ENCODE measurements around the gene ZDHHC14.
"Not testable (repeated sequence)": the region's sequence is repeated elsewhere in the genome, so short reads cannot be mapped to it uniquely, and the experiment has no call there.

Gene ZDHHC14

DNA sequence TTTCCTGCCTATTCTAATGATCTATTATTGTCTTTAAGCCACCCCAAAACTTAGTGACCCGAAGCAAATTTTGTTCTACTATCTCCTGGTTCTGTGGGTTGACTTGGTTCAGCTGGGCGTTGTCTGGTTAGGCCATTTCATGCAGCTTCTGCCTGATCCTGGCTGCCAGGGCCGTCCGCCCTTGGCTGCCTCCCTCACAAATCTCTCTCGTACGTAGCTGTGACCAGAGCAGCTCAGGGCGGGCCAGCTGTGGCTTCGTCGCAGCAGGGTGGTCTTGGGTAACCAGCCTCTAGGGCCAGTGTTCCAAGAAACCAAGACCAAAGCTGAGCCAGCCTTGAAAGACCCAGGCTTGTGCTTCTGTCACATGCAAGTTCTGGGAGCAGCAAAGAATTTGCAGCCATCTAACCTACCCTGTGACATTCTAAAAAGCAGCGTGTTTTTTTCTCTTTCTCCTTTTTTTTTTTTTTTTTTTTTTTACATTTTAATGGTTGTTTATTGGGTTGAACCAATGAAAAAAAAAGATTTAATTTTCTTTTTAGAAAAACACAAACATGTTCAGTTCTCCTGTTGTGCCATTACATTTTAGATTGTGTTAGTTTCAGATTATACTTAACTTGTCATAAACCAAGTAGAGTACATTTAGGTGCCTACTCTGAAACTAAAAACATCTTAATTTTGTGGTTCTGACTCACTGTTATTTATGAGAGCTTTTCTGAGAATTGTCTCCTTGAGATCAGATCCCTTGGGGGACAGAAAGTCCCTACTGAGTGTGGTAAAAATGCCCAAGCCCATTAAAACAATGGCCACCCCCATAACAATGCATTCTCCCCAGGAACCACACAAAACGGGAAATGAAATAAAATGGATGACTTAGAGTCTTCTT lies 83.9 kb downstream of the ZDHHC14 start:
- TF ChIP-seq MYC (IDR thresholded peaks at IDR 0.05; ENCODE audit: low read depth, low read length) (no peak), POLR2A (IDR thresholded peaks at IDR 0.05; ENCODE audit: extremely low read depth, insufficient read length) (no peak)
- TF ChIP-seq, protein P1, sequence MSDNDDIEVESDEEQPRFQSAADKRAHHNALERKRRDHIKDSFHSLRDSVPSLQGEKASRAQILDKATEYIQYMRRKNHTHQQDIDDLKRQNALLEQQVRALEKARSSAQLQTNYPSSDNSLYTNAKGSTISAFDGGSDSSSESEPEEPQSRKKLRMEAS (IDR thresholded peaks at IDR 0.05; ENCODE audit: low read depth, low read length), result peak; percentile 8; the same call in 1 of the 2 replicates
- TF ChIP-seq, protein P2, sequence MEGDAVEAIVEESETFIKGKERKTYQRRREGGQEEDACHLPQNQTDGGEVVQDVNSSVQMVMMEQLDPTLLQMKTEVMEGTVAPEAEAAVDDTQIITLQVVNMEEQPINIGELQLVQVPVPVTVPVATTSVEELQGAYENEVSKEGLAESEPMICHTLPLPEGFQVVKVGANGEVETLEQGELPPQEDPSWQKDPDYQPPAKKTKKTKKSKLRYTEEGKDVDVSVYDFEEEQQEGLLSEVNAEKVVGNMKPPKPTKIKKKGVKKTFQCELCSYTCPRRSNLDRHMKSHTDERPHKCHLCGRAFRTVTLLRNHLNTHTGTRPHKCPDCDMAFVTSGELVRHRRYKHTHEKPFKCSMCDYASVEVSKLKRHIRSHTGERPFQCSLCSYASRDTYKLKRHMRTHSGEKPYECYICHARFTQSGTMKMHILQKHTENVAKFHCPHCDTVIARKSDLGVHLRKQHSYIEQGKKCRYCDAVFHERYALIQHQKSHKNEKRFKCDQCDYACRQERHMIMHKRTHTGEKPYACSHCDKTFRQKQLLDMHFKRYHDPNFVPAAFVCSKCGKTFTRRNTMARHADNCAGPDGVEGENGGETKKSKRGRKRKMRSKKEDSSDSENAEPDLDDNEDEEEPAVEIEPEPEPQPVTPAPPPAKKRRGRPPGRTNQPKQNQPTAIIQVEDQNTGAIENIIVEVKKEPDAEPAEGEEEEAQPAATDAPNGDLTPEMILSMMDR (IDR thresholded peaks at IDR 0.05; ENCODE audit: low read depth, low read length), result no peak
- DNase-seq (ENCODE audit: low read depth), result peak; percentile 74
- H3K4me3 ChIP-seq (ENCODE audit: low read depth, low read length), result no peak overlapping the region

DNA sequence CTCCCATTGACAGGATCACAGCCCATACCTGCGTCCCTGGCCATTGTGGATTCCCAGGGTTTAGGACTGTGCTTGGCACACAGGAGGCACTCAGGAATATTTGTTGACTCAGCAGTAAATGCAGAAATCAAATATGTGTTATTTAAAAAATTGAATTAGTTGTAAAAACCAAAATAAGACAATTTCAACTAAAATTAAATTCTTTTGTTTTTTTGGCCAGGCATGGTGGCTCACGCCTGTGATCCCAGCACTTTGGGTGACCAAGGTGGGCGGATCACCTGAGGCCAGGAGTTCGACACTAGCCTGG lies 85.3 kb downstream of the ZDHHC14 start:
- TF ChIP-seq POLR2A (IDR thresholded peaks at IDR 0.05; ENCODE audit: extremely low read depth, insufficient read length) (no peak), MYC (IDR thresholded peaks at IDR 0.05; ENCODE audit: low read depth, low read length) (no peak)
- TF ChIP-seq, protein P2 (IDR thresholded peaks at IDR 0.05; ENCODE audit: low read depth, low read length), result no peak
- TF ChIP-seq, protein P1 (IDR thresholded peaks at IDR 0.05; ENCODE audit: low read depth, low read length), result no peak
- DNase-seq (ENCODE audit: low read depth), result no peak
- no peak overlapping the region for H3K4me3 ChIP-seq (ENCODE audit: low read depth, low read length)

GRCh38 chr6:157467339-157467738 lies 86.3 kb downstream of the ZDHHC14 start:
- H3K4me3 ChIP-seq (ENCODE audit: low read depth, low read length); DNase-seq (ENCODE audit: low read depth): not testable (repeated sequence)

- DNase-seq (ENCODE audit: low read depth), result no peak
- TF ChIP-seq MYC (IDR thresholded peaks at IDR 0.05; ENCODE audit: low read depth, low read length) (no peak), POLR2A (IDR thresholded peaks at IDR 0.05; ENCODE audit: extremely low read depth, insufficient read length) (no peak)
- TF ChIP-seq, protein P2 (IDR thresholded peaks at IDR 0.05; ENCODE audit: low read depth, low read length), result no peak
- TF ChIP-seq, protein P1 (IDR thresholded peaks at IDR 0.05; ENCODE audit: low read depth, low read length), result no peak
- H3K4me3 ChIP-seq (ENCODE audit: low read depth, low read length), result no peak overlapping the region
Measured at GRCh38 chr6:157468054-157468453, 87.1 kb downstream of the ZDHHC14 start.

- no peak overlapping the region for H3K4me3 ChIP-seq (ENCODE audit: low read depth, low read length)
- no peak for DNase-seq (ENCODE audit: low read depth)
- TF ChIP-seq, protein P1 (IDR thresholded peaks at IDR 0.05; ENCODE audit: low read depth, low read length), result no peak
- TF ChIP-seq POLR2A (IDR thresholded peaks at IDR 0.05; ENCODE audit: extremely low read depth, insufficient read length) (no peak), MYC (IDR thresholded peaks at IDR 0.05; ENCODE audit: low read depth, low read length) (no peak)
- TF ChIP-seq, protein P2 (IDR thresholded peaks at IDR 0.05; ENCODE audit: low read depth, low read length), result no peak
Measured at GRCh38 chr6:157468574-157468973, 87.6 kb downstream of the ZDHHC14 start.

DNA sequence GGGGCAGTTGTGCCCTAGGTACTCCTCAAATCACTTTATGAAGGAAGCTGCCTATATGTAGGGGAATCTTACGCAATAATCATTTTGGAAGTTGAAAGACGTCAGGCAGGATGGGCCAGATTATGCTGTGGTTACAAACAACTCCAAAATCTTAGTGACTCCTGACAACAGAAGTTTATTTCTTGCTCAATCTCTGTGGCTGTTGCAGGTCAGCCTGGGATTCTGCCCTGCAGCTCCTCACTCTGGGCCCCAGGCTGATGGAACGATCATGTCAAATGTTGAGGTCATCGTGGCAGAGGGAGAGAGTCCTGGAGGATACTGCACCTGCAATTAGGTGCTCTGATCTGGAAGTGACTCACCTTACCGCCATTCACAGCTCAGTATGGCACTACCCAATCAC lies 88.4 kb downstream of the ZDHHC14 start:
- H3K4me3 ChIP-seq (ENCODE audit: low read depth, low read length), result no peak overlapping the region
- TF ChIP-seq, protein P1 (IDR thresholded peaks at IDR 0.05; ENCODE audit: low read depth, low read length), result no peak
- no peak for TF ChIP-seq MYC (IDR thresholded peaks at IDR 0.05; ENCODE audit: low read depth, low read length)
- TF ChIP-seq, protein P2 (IDR thresholded peaks at IDR 0.05; ENCODE audit: low read depth, low read length), result no peak
- TF ChIP-seq POLR2A (IDR thresholded peaks at IDR 0.05; ENCODE audit: extremely low read depth, insufficient read length), result no peak
- peak; percentile 64 for DNase-seq (ENCODE audit: low read depth)

Data from NB4 (cell line).